Stimulated activated CD8-positive, alpha-beta memory T cell treated with anti-CD3 and anti-CD28 coated beads, Interleukin-7, amount 100 ng/mL, for 1 hour (primary cell): ENCODE results near the gene TMEM63C.

Source experiments
- DNase-seq, 2 donors: peaks; one replicate each; pipeline ENCODE4 v3.0.0-alpha.2; 2020; ENCODE audit warnings: low read depth in 2 of 2

The TMEM63C gene

GRCh38 chr14:77181603-77182437, at the start of gene TMEM63C:
Gene TMEM63C, plus strand, starts transcription at chr14:77181798. Its CDS starts 37,016 bp downstream, at chr14:77218814.
- DNase-seq, result no peak

GRCh38 chr14:77131871-77132486, 49.6 kb upstream of the TMEM63C start:
- no peak for DNase-seq

DNA sequence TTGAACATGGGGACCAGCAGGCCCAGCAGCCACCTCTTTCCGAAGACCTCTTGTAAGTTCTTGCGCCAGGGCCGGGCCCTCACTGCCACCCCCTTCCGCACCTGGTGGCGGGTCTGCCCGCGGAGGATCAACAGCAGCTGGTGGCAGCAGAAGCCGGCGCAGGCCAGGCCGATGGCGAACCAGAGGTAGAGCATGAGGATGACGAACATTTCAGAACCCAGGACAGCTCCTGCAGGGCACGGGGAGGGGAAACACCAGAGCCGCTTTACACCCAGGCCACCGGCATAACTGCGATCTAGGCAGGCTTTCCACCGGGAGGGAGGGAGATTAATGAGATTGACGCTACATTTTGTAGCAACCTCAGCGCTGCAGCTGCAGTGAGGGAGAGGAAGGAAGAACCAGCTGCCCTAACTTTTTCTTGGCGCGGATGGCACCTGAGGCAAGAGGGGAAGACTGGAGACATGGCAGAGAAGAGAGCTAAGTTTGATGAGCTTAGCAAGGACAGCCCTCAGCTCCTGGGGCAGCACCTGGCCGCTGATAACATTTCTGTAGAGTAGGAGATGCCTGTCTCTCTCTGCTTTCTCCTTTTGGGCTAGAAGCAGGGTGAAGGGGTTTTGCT, 47.8 kb upstream of the TMEM63C start:
- DNase-seq, result no peak

- no peak for DNase-seq
These were observed 42.6 kb upstream of the TMEM63C start for GRCh38 chr14:77139022-77139421.

DNA sequence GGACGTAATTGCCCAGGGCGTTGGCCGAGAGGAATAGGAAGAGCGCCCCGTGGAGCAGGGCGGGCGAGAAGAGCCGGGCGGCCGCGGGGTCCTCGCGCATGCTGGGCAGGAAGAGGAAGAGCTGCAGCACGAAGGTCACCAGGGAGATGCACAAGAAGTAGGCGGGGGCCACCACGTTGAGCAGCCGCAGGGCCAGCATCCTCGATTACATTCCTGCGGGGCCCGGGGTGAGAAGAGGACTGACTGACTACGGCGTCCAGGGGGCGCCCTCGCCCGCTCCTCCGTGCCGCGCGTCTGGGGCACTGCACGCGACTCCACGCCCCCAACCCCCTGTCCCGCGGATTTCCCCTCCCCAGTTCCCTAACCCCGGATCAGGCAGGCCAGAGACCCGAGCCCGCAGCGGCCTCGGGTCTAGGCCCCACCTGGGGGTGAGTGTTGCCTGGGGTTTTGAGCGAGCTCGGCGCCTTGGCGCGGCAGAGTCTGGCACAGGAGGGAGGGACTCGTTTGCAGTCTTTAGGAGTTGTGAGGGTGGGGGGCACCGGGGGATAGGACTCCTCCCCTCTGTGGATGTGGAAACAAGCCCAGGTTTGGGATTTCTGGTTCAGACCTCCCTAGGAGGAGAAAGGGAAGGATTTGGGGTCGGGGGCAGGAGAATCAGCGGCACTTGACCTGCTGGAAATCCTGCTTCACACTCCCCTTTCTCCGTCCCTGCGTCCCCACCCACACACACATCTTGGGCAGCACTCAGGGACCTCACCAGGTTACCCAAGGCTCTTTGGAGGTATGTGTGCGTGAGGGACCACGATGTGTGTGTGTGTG, 41.8 kb upstream of the TMEM63C start:
- DNase-seq, result no peak

- DNase-seq, result no peak
These were observed 41.0 kb upstream of the TMEM63C start for GRCh38 chr14:77140359-77141213.

DNA sequence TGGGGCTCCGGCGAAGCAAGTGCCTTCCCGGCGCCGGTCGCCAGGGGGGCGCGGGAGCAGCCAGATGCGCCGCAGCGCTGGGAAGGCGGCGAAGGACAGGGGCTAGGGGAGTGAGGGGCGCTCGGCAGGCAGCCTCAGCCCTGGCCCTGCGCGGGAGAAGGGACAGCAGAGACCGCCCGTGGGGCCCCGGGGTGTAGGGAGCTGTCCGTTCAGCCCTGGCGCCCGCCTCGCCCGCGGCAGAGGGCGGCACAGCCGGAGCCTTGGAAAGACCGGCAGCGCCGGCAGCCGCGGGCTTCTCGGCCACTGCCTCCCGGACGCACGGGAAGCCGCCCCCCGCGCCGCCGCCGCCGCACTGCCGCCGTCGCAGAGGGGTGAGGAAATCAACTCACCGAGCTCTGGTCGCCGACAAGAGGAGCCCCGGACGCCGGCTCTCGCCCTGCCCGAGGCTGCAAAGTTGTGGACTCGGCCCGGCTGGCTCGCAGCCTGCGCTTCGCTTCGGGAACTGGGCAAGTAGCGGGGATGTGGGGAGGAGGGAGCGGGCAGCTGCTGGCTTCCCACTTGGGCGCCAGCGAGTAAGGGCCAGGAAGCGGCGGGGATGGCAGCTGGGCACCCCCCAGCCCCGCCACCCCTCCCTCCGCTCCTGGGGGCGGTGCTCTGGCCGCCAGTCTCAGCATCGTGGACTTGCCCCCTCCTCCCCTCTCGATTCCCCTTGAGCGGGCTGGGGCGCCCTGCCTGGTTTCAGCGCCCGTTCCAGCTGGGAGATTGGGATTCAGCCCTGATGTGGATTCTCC, 40.2 kb upstream of the TMEM63C start, which contains the start of gene ZDHHC22:
Gene ZDHHC22 (minus strand): TSS at position 578 of the 791 bp plus-strand sequence. CDS start 2,053 bp downstream, outside the sequence.
- DNase-seq, result no peak

DNA sequence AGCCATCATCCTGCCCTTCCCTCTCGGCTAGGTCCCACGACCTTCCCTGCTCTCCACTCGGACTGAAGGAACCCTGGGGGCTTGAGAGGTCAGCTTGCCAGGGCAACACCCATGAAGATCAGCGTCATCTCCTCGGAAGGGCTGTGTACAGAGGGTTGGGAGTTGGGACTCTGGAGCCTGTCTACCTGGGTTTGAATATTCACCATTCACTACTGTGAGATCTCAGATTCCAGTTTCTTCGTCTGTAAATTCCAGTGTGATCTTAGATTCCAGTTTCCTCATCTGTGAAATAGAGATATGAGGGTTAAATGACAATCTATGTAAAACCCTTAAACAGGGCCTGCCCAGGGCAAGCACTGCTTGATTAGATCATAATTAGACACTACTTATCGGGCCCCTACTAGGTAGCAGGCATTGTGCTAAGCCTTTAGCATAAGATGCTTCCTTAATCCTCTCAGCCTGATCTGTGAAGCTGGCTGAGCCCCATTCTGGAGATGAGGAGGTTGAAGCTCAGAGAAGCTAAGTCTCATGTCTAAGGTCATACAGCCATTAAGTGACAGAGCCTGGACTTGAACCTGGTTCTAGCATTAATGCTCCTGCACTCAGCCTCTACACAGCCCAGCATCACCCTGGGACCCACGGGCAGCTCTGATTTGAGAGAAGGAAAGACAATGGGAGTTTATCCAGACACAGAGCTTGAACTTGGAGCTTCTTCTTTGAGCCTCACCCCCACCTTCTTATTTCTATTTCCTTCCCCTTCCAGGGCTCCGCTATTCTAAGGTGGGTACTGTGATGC, 39.4 kb upstream of the TMEM63C start:
- DNase-seq, result no peak

GRCh38 chr14:77143071-77143470, 38.5 kb upstream of the TMEM63C start:
- no peak for DNase-seq

DNA sequence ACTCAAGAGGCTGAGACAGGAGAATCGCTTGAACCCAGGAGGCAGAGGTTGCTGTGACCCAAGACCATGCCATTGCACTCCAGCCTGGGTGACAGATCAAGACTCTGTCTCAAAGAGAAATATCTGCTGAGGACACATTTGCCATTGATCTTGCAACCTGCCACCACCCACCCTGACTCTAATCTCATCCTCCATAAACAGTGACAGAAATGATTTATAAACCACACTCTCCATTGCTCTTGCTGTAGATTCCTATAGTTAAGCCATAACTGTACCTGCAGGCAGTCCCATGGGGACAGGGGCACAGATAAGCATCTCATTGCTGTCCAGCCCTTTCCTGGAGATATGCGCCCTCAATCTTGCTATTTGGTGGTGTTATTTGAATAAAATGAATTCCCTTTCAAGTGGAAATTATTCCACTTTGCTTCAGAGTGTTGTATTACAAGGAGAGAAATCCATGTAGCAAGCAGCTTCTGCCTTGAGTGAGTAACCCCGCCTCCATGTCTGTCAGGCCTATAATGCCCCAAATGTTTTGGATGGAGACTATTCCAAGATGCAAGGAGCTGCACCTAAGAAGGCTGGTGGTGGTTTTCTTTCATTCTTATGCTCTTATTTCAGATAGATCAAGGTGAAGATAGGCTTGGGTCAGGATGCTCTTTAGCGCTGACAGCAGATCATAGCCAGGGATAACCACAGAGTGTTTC, 37.0 kb upstream of the TMEM63C start:
- DNase-seq, result no peak

GRCh38 chr14:77145975-77146740, 35.4 kb upstream of the TMEM63C start:
- no peak for DNase-seq

DNA sequence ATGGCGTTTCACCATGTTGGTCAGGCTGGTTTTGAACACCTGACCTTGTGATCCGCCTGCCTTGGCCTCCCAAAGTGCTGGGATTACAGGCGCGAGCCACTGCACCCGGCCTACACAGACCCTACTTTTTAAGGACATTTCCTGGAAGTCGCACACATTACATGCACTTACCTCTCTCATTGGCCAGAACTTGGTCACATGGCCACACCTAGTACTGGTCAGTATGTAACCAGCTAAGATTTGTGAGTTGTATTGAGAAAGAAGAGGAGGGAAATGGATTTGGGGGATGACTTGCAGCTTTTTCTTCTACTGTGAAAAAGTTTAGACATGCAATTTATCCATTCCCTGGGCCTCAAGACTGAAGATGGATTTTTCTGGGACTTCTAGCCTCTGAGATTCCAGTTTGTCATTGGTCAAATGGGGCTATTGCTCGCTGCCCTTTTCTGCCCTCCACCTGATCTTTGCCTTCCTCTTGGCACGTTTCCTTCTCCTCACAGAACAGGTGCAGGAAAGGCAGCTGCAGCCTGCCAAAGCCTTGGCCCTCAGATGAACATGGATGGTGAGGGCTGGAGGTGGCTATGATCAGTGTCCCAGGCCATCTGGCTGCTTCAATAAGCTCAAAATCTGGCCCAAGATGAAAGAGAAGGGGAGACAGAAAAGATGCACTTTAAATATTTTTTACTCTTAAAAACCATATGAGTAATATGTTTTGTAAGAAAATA, 32.9 kb upstream of the TMEM63C start:
- DNase-seq, result no peak

- no peak for DNase-seq
These were observed 30.4 kb upstream of the TMEM63C start for GRCh38 chr14:77151245-77151644.

GRCh38 chr14:77151918-77152588, 29.5 kb upstream of the TMEM63C start:
- DNase-seq, result no peak

GRCh38 chr14:77153802-77154201, 27.8 kb upstream of the TMEM63C start:
- DNase-seq, result no peak

- DNase-seq, result no peak
These were observed 27.2 kb upstream of the TMEM63C start for GRCh38 chr14:77154421-77154820.

GRCh38 chr14:77155083-77155482, 26.5 kb upstream of the TMEM63C start:
- DNase-seq, result no peak
